Measurements from ENCODE around the gene SDK1.

DNA sequence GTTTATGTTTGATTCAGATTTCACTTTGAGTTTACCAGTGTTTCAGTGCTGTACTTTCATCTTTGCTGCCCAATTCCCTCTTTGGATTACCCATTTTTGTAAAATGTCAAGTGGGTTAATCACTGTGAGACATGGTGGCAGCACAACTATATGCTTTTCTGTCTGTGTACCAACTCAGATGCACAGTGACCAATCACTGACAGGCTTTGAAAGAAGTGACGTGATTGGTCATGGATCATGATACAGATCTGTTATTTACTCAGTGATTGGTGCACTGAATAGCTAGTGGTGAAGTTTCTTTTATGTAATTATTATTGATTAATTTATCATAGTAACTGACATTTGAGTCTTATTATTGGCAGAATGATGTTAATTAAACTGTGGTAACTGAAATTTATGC, 126.9 kb downstream of the SDK1 start:
- TF ChIP-seq CTCF (IDR thresholded peaks at IDR 0.05; ENCODE audit: low read depth, low read length): no peak
- TF ChIP-seq POLR2A (IDR thresholded peaks at IDR 0.05; ENCODE audit: extremely low read depth, insufficient read length): no peak
- no peak for TF ChIP-seq MYC (IDR thresholded peaks at IDR 0.05; ENCODE audit: low read depth, low read length)
- TF ChIP-seq MAX (IDR thresholded peaks at IDR 0.05; ENCODE audit: low read depth, low read length): no peak

All from NB4 (cell line).